Activated CD8-positive, alpha-beta memory T cell treated with anti-CD3 and anti-CD28 coated beads, Interleukin-2, amount 50 U/mL, for 1 hour (primary cell): Measurements from ENCODE around the gene TTBK1.
"Not testable (repeated sequence)": the region's sequence is repeated elsewhere in the genome, so short reads cannot be mapped to it uniquely, and the experiment has no call there.

Experiments
- DNase-seq: peaks from one replicate; pipeline ENCODE4 v3.0.0-alpha.2; 2020; ENCODE audit errors: extremely low read depth

Gene TTBK1

GRCh38 chr6:43287717-43288679 lies 44.7 kb downstream of the TTBK1 start:
- DNase-seq: no peak

GRCh38 chr6:43290339-43290904 lies 47.1 kb downstream of the TTBK1 start:
- DNase-seq: no peak

GRCh38 chr6:43290905-43291355 lies 47.6 kb downstream of the TTBK1 start:
- no peak for DNase-seq

GRCh38 chr6:43291708-43292107 lies 48.4 kb downstream of the TTBK1 start:
- DNase-seq: no peak

GRCh38 chr6:43292341-43292740 lies 49.1 kb downstream of the TTBK1 start:
- DNase-seq: no peak

GRCh38 chr6:43292763-43293318 lies 49.6 kb downstream of the TTBK1 start:
- no peak for DNase-seq

GRCh38 chr6:43293698-43294097 lies 50.4 kb downstream of the TTBK1 start:
- DNase-seq: no peak

GRCh38 chr6:43294536-43294935 lies 51.3 kb downstream of the TTBK1 start:
- no peak for DNase-seq

- no peak for DNase-seq
Observed at GRCh38 chr6:43295456-43295855, 52.2 kb downstream of the TTBK1 start.

GRCh38 chr6:43296780-43297497 lies 53.7 kb downstream of the TTBK1 start:
- no peak for DNase-seq

- DNase-seq: no peak
Observed at GRCh38 chr6:43297644-43298564, 54.6 kb downstream of the TTBK1 start, which contains the start of gene SLC22A7. TSS of gene SLC22A7 (plus strand) at chr6:43298260. CDS start at chr6:43298359, 99 bp downstream.

- no peak for DNase-seq
Observed at GRCh38 chr6:43298565-43299337, 55.5 kb downstream of the TTBK1 start.

- DNase-seq: no peak
Observed at GRCh38 chr6:43299338-43300293, 56.3 kb downstream of the TTBK1 start.

GRCh38 chr6:43301081-43301870 lies 58.0 kb downstream of the TTBK1 start:
- DNase-seq: no peak

GRCh38 chr6:43302126-43302525 lies 58.8 kb downstream of the TTBK1 start:
- no peak for DNase-seq

- DNase-seq: not testable (repeated sequence)
Observed at GRCh38 chr6:43303006-43303405, 59.7 kb downstream of the TTBK1 start.

GRCh38 chr6:43303751-43304331 lies 60.6 kb downstream of the TTBK1 start:
- no peak for DNase-seq

- DNase-seq: no peak
Observed at GRCh38 chr6:43304361-43304760, 61.1 kb downstream of the TTBK1 start.
